ENCODE measurements around the gene FBXL3.

Gene FBXL3

GRCh38 chr13:77042566-77043177, 15.7 kb upstream of the FBXL3 start:
- no peak overlapping the region for H3K4me2 ChIP-seq (ENCODE audit: low read length)
- no peaks in the 10 kb centered on the region for H3K27me3 ChIP-seq (ENCODE audit: control insufficient read depth, low read length)
- no peaks in the 10 kb centered on the region for H3K9me3 ChIP-seq (ENCODE audit: control insufficient read depth, insufficient read depth, low read length)
- peaks cover 23% of the 10 kb centered on the region for H3K36me3 ChIP-seq (ENCODE audit: control insufficient read depth, low read length)
- H3K79me2 ChIP-seq (ENCODE audit: control insufficient read depth, low read length) = no peaks in the 10 kb centered on the region
- H3K9me2 ChIP-seq (replicated peaks; ENCODE audit: control insufficient read depth, low read length) = no peaks in the 10 kb centered on the region
- no peaks in the 10 kb centered on the region for H4K20me1 ChIP-seq (ENCODE audit: control insufficient read depth, insufficient read depth, low read depth, low read length)
- no peaks in the 10 kb centered on the region for H3K4me1 ChIP-seq (ENCODE audit: control insufficient read depth, low read length)
- H3F3A ChIP-seq (ENCODE audit: control insufficient read depth, insufficient read depth) = peaks cover 4% of the 10 kb centered on the region; the same call in 1 of the 2 replicates
- no peak for TF ChIP-seq EZH2phosphoT487 (IDR thresholded peaks at IDR 0.05; ENCODE audit: borderline replicate concordance, low read length)
- TF ChIP-seq CTCF (IDR thresholded peaks at IDR 0.05; ENCODE audit: low read depth, low read length, poor library complexity, severe bottlenecking) = no peak
- H3K27ac ChIP-seq (ENCODE audit: low read depth, low read length) = no peak overlapping the region
- H3K4me3 ChIP-seq (ENCODE audit: low read length) = no peak overlapping the region

GRCh38 chr13:77040835-77041234, 13.9 kb upstream of the FBXL3 start:
- Histone ChIP-seq H3F3A (ENCODE audit: control insufficient read depth, insufficient read depth) (peaks cover 4% of the 10 kb centered on the region; the same call in 1 of the 2 replicates), H3K9me2 (replicated peaks; ENCODE audit: control insufficient read depth, low read length) (no peaks in the 10 kb centered on the region), H3K36me3 (ENCODE audit: control insufficient read depth, low read length) (peaks cover 11% of the 10 kb centered on the region), H3K79me2 (ENCODE audit: control insufficient read depth, low read length) (no peaks in the 10 kb centered on the region), H3K27ac (ENCODE audit: low read depth, low read length) (no peak overlapping the region), H3K9me3 (ENCODE audit: control insufficient read depth, insufficient read depth, low read length) (no peaks in the 10 kb centered on the region), H3K27me3 (ENCODE audit: control insufficient read depth, low read length) (no peaks in the 10 kb centered on the region), H3K4me1 (ENCODE audit: control insufficient read depth, low read length) (no peaks in the 10 kb centered on the region), H4K20me1 (ENCODE audit: control insufficient read depth, insufficient read depth, low read depth, low read length) (no peaks in the 10 kb centered on the region), H3K4me3 (ENCODE audit: low read length) (no peak overlapping the region), H3K4me2 (ENCODE audit: low read length) (no peak overlapping the region)
- TF ChIP-seq EZH2phosphoT487 (IDR thresholded peaks at IDR 0.05; ENCODE audit: borderline replicate concordance, low read length) (no peak), CTCF (IDR thresholded peaks at IDR 0.05; ENCODE audit: low read depth, low read length, poor library complexity, severe bottlenecking) (no peak)

- Histone ChIP-seq H3K79me2 (ENCODE audit: control insufficient read depth, low read length) (no peaks in the 10 kb centered on the region), H3K4me3 (ENCODE audit: low read length) (no peak overlapping the region), H3K4me1 (ENCODE audit: control insufficient read depth, low read length) (no peaks in the 10 kb centered on the region), H3K9me3 (ENCODE audit: control insufficient read depth, insufficient read depth, low read length) (no peaks in the 10 kb centered on the region), H3K27me3 (ENCODE audit: control insufficient read depth, low read length) (no peaks in the 10 kb centered on the region), H3K27ac (ENCODE audit: low read depth, low read length) (no peak overlapping the region), H3K4me2 (ENCODE audit: low read length) (no peak overlapping the region), H3K9me2 (replicated peaks; ENCODE audit: control insufficient read depth, low read length) (no peaks in the 10 kb centered on the region), H3F3A (ENCODE audit: control insufficient read depth, insufficient read depth) (peaks cover 4% of the 10 kb centered on the region; the same call in 1 of the 2 replicates), H3K36me3 (ENCODE audit: control insufficient read depth, low read length) (peaks cover 6% of the 10 kb centered on the region), H4K20me1 (ENCODE audit: control insufficient read depth, insufficient read depth, low read depth, low read length) (no peaks in the 10 kb centered on the region)
- TF ChIP-seq CTCF (IDR thresholded peaks at IDR 0.05; ENCODE audit: low read depth, low read length, poor library complexity, severe bottlenecking) (no peak), EZH2phosphoT487 (IDR thresholded peaks at IDR 0.05; ENCODE audit: borderline replicate concordance, low read length) (no peak)
Observed at GRCh38 chr13:77040076-77040475, 13.1 kb upstream of the FBXL3 start.
